CD4-positive, alpha-beta T cell treated with Interleukin-2 at 100 ng/mL for 4 hours (primary cell): ENCODE results near the gene SSUH2.
"Not testable (repeated sequence)": the region's sequence is repeated elsewhere in the genome, so short reads cannot be mapped to it uniquely, and the experiment has no call there.

Experiments
- DNase-seq: peaks from one replicate; pipeline ENCODE4 v3.0.0-alpha.2; 2020; ENCODE audit warnings: low spot score

The SSUH2 gene

GRCh38 chr3:8644748-8645390, at the start of gene SSUH2:
Gene SSUH2 (minus strand): TSS chr3:8644798. CDS start chr3:8644758, 40 bp downstream.
- DNase-seq, result no peak

GRCh38 chr3:8691295-8691694, 46.7 kb upstream of the SSUH2 start:
- not testable (repeated sequence) for DNase-seq

GRCh38 chr3:8684992-8685391, 40.4 kb upstream of the SSUH2 start:
- DNase-seq, result not testable (repeated sequence)

GRCh38 chr3:8682850-8683574, 38.4 kb upstream of the SSUH2 start:
- DNase-seq, result not testable (repeated sequence)

GRCh38 chr3:8681881-8682538, 37.4 kb upstream of the SSUH2 start:
- DNase-seq, result not testable (repeated sequence)

- no peak for DNase-seq
Observed at GRCh38 chr3:8681349-8681748, 36.8 kb upstream of the SSUH2 start.

- not testable (repeated sequence) for DNase-seq
Observed at GRCh38 chr3:8679817-8680553, 35.4 kb upstream of the SSUH2 start.

- no peak for DNase-seq
Observed at GRCh38 chr3:8678751-8679150, 34.2 kb upstream of the SSUH2 start.

GRCh38 chr3:8677258-8677657, 32.7 kb upstream of the SSUH2 start:
- DNase-seq, result not testable (repeated sequence)

GRCh38 chr3:8675591-8675990, 31.0 kb upstream of the SSUH2 start:
- DNase-seq, result not testable (repeated sequence)

GRCh38 chr3:8673083-8673737, 28.6 kb upstream of the SSUH2 start:
- no peak for DNase-seq

GRCh38 chr3:8669019-8669418, 24.4 kb upstream of the SSUH2 start:
- no peak for DNase-seq

- no peak for DNase-seq
Observed at GRCh38 chr3:8668216-8668615, 23.6 kb upstream of the SSUH2 start.

GRCh38 chr3:8667463-8668091, 23.0 kb upstream of the SSUH2 start:
- DNase-seq, result no peak

- DNase-seq, result no peak
Observed at GRCh38 chr3:8665407-8665896, 20.9 kb upstream of the SSUH2 start.

- DNase-seq, result peak; percentile 30
Observed at GRCh38 chr3:8663177-8664061, 18.8 kb upstream of the SSUH2 start.

GRCh38 chr3:8662594-8662993, 18.0 kb upstream of the SSUH2 start:
- DNase-seq, result no peak

GRCh38 chr3:8660175-8661118, 15.8 kb upstream of the SSUH2 start:
- DNase-seq, result no peak

GRCh38 chr3:8659242-8659641, 14.6 kb upstream of the SSUH2 start:
- DNase-seq, result no peak
